HG03060 (cell line): ENCODE results near the gene EDC3.
"Not testable (repeated sequence)": the region's sequence is repeated elsewhere in the genome, so short reads cannot be mapped to it uniquely, and the experiment has no call there.

Experiments
- ATAC-seq: cut with Tn5 transposase; IDR thresholded peaks from one replicate; pipeline ENCODE4 v1.9.1; 2021; ENCODE audit warnings: low read depth, moderate number of reproducible peaks; ENCODE audit not compliant: unreplicated experiment

The EDC3 gene

DNA sequence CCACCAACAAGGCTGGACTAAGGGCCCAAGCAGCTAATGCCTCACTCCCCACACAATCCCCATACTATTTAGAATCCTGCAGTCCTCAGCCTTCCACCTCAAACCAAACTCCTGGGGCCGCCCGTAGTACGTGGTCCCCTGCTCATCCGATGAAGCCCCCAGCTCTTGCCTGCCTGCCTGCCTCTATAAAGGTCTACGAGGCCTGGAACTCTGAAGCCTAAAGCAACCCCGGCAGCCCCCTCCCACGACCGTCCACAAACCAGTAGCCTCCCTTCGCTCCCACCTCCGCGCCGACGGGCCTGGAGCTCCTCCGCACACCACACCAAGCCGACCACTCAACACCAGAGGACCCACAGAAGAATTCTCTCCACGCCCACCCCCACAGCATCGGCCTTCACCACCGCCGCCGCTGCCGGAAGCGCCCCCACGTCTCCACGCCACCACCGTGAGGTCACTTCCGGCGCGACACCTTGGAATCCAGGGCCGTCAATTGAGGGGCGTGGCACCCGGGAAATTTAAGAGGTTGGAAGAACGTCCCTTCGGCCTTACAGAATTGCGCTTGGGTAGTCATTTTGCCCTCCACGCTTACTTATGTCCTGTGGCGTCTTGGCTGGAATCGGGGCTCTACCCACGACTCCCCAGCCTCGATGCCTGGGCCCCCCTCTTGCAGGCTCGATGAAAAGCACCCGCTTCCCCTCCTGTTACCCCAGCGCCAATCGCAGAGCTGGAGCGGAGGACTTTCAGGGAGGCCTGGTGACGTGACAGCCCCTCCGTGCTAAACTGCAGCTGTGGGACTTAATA lies at the start of gene EDC3:
TSS of gene EDC3 (minus strand) at position 428 of the 801 bp plus-strand sequence. CDS start 20,900 bp downstream, outside the sequence.
- no peak for ATAC-seq

DNA sequence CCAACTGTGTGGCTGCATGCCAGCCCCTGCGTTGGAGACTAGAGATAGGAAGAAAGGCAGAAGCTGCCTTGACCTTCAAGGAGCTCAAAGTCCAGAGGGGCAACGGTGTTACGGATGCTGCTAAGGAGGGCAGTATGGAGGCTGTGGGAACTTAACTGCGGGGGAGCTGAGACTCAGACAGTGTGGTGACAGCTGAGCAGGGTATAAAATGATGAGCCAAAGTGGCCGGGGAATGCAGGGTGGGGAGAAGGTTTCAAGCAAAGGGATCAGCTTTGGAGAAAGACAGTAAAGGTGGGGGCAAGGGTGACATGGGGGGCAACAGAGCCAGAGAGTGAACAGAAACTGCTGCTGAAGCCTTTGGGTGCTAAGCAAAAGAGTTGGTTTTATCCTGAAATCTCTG lies 46.6 kb upstream of the EDC3 start:
- ATAC-seq = no peak

DNA sequence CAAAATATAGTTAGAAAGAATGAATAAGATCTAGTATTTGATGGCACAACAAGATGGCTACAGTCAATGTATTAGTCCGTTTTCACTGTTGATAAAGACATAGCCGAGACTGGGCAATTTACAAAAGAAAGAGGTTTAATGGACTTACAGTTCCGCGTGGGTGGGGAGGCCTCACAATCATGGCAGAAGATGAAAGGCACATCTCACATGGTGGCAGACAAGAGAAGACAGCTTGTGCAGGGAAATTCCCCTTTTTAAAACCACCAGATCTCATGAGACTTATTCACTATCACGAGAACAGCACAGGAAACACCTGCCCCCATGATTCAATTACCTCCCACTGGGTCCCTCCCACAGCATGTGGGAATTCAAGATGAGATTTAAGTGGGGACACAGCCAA lies 42.4 kb upstream of the EDC3 start:
- ATAC-seq = not testable (repeated sequence)

DNA sequence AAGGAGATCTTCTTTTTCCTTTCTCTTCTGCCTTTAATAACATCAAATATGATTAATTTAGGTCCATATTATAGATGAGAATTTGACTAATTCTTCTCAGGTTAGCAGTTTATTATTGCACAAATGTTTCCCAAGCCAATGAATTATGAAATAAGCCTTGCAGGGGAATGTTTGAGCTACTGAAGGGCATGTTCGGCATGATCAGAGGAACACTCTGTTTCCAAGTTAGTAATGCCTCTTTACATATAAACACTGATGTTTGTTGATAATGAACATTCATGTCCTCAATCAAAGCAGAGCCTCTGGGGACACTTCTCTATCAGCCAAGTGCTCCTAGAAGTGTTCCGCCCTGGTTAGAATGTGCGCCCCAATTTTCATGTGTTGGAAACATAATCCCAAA lies 39.5 kb upstream of the EDC3 start:
- no peak for ATAC-seq

DNA sequence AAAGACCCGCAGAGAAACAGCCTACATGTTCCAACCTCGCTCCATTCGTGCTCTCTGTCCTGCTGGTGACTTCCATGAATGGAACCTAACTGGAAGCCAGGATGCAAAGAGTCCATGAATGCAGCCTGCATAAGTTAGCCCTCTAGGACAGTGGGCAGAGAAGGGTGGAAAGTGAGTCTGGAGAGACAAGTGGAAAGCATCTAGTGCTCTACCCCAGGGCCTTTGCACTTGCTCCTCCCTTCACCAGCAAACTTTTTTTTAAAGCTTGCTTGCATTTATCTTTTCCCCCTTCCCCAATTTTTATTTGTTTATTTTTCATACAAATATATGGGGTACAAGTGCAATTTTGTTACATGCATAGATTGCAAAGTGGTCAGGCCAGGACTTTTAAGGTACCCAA lies 37.4 kb upstream of the EDC3 start:
- no peak for ATAC-seq

GRCh38 chr15:74732846-74733245 lies 37.0 kb upstream of the EDC3 start:
- ATAC-seq = no peak

GRCh38 chr15:74730619-74731316 lies 34.9 kb upstream of the EDC3 start:
- no peak for ATAC-seq

- not testable (repeated sequence) for ATAC-seq
These were observed 33.5 kb upstream of the EDC3 start for GRCh38 chr15:74729372-74729771.

DNA sequence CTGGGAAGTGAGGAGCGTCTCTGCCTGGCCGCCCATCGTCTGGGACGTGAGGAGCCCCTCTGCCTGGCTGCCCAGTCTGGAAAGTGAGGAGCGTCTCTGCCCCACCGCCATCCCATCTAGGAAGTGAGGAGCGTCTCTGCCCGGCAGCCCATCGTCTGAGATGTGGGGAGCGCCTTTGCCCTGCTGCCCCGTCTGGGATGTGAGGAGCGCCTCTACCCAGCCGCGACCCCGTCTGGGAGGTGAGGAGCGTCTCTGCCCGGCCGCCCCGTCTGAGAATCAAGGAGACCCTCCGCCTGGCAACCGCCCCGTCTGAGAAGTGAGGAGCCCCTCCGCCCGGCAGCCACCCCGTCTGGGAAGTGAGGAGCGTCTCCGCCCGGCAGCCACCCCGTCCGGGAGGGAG lies 32.9 kb upstream of the EDC3 start:
- ATAC-seq = not testable (repeated sequence)

DNA sequence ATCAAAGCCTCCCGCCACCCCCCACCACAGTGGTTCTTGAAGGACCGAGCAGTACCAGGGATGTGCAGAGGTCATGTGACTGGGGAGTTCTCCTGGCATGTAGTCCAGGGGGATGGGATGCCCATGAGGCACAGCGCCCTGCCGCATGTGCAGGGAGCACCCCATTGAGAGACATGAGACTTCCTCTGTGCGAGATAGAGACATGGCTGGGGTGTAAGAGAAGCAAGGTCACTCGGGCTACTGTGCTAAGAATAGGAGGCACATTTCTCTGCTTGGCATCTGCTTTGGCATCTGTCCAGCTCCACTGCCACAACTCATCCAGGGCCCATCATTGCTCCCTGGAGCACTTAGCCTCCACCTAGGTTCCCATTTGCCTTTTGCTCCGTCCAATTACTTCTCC lies 31.9 kb upstream of the EDC3 start:
- no peak for ATAC-seq

DNA sequence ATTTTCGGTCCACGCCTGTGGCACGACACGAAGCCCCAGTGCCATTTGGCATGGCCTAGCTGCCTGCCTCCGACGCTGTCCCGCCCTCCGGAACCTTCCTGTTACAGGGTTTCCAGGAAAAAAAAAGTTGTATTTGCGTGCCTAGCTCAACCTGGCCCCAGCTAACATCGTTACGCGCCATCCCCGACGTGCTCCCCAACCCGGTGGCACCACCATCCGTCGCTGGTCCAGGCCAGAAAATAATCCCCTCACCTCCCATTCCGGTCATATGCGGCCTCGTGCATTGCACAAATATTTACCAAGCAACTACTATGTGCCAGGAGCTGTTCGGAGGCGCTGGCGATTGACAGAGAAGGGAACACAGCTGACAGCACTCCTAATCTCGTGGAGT lies 30.9 kb upstream of the EDC3 start:
- no peak for ATAC-seq

DNA sequence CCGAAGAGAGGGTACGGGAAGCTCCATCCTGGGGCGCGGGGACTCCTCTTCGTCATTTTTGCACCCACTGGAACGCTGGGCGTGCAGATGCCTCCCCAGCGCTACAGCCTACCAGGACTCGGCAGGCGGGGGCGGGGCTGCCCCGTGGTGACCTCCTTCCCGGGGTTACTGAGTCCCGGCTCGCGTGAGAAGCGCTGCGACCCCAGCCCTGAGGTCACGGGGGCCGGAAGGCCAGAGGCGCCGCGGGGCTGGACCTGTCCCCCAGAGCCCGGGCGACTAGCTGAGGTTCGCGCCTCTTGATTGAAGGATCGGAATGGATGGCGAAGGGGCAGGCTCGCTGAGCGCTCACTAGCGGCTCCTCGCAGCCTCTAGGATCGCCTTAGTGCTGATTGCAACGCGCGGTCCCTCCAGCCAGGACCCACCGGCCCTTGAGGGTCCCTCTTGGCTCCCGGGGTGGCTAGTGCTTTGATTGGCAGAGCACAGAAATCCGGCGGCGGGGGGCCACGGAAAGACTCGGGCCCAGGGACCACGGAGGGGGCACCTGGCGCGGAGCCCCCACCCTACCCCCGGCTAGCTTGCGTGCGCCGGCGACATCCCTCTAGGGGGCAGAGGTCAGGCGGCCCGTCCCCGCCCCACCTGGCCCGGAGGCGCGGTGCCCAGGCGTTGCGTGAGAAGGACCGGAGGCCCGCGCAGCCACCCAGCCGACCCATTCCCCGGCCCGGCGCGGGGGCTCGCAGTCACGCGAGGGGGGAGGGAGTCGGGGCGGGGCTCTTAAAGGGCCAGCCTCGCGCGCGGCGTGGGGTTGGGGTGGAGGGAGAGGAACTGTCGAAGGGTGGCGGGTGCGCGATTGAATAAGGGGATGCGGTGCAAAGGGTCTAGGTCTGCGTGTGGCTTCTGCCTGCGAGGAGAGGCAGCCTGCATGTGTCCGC lies 30.3 kb upstream of the EDC3 start:
- ATAC-seq = no peak

DNA sequence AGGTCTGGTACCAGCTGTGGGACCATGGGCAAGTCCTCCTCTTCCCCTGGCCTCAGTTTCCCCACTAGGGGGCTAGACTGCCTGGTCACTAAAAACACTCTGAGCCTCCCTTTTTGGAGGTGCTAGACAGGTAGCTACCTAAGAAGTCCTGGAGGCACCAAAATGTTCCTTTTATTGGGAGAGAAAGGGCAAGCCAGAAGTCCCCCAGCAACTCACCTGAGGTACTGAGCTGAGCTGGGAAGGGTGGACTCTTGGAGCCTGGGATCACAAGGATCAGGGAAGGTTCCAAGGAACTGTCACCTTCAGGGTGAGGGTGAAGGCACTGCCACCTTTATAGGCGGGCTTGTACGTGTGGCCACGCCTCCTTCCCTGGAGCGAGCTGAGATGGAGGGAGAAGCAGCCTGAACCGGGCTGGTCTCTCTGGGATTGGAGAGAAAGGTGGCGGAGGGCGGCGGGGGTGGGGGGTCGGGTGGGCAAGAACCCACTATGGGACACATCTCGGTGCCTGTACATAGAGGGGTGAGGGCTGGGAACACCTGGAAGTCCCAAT lies 29.5 kb upstream of the EDC3 start, which contains the start of gene CYP1A1:
TSS of gene CYP1A1 (minus strand) at position 304 of the 550 bp plus-strand sequence. CDS start 2,431 bp downstream, outside the sequence.
- ATAC-seq = no peak

DNA sequence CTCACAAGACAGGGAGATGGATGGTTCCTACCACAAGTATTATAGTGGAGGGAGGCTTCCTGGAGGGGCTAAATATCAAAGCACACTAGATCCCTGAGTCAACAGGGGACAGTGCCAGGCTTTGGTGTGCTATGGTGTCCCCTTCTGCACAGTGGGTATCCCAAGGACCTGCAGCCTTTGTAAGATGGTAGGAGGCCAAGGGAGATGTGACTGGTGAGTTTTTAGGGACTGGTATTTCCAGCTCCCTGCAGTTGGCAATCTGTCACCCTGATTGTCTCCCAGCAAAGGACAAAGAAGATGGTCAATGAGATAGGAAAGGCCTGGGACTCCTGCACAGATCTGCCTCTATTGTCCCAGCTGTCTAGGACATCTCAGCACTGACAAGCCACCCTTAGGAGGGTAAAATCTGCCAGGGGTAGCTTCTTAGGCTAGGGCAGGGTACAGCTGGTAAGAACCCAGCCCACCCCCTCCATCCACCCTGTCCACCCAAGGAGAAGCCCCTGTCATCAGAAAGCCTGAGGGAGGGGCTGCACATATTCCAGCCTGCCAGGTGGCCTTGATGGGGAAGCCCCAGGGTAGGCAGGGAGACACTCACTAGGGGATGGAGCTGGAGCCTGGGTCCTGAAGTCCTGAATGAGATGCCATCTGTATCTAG lies 28.9 kb upstream of the EDC3 start:
- no peak for ATAC-seq

- no peak for ATAC-seq
These were observed 28.0 kb upstream of the EDC3 start for GRCh38 chr15:74723754-74724334.

GRCh38 chr15:74723187-74723586 lies 27.4 kb upstream of the EDC3 start:
- ATAC-seq = no peak

- no peak for ATAC-seq
These were observed 26.8 kb upstream of the EDC3 start for GRCh38 chr15:74722591-74722990.

DNA sequence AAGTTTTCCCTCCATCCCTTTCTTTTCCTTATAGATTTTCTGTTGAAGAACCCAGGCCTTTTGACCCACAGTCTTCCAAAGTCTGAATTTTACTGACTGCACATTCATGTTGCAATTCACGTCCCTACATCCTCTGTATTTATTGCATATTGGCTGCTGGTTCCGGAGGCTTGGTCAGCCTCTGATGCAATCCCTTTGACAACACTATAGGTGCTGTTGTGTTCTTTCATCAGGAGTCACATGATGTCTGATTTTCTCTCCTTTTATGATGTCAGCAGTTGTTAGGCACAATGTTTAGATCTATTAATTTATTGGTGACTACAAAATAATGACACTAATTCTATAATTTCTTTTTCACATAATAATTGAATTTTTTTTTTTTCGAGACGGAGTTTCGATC lies 20.8 kb upstream of the EDC3 start:
- ATAC-seq = no peak

DNA sequence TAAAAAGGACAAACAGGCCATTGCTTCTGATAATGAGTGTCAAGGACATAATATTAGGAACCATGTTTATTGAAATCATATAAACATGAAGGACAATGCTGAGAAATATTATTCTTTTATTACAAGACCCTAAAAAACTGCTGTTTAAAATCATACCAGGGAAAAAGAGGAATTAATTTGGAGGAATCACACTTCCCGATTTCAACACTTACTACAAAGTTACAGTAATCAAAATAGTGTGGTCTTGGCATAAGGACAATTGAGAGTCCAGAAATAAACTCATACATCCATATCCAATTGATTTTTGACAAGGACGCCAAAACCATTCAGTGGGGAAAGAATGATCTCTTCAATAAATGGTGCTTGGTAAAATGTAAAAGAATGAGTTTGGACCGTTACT lies 16.5 kb upstream of the EDC3 start:
- ATAC-seq = no peak
